ENCODE measurements around the gene PLCH2.
"Not testable (repeated sequence)": the region's sequence is repeated elsewhere in the genome, so short reads cannot be mapped to it uniquely, and the experiment has no call there.

- TF ChIP-seq, protein P1, sequence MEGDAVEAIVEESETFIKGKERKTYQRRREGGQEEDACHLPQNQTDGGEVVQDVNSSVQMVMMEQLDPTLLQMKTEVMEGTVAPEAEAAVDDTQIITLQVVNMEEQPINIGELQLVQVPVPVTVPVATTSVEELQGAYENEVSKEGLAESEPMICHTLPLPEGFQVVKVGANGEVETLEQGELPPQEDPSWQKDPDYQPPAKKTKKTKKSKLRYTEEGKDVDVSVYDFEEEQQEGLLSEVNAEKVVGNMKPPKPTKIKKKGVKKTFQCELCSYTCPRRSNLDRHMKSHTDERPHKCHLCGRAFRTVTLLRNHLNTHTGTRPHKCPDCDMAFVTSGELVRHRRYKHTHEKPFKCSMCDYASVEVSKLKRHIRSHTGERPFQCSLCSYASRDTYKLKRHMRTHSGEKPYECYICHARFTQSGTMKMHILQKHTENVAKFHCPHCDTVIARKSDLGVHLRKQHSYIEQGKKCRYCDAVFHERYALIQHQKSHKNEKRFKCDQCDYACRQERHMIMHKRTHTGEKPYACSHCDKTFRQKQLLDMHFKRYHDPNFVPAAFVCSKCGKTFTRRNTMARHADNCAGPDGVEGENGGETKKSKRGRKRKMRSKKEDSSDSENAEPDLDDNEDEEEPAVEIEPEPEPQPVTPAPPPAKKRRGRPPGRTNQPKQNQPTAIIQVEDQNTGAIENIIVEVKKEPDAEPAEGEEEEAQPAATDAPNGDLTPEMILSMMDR (conservative IDR thresholded peaks at IDR 0.05; ENCODE audit: low read depth, low read length) = not testable (repeated sequence)
- TF ChIP-seq EZH2 (IDR thresholded peaks at IDR 0.05; ENCODE audit: low read length, unreplicated experiment); EZH2phosphoT487 (IDR thresholded peaks at IDR 0.05; ENCODE audit: borderline replicate concordance, low read length): not testable (repeated sequence)
Measured at GRCh38 chr1:2553076-2553475, 77.0 kb downstream of the PLCH2 start.

Measured in PC-3 (cell line).